MM.1S (cell line): ENCODE results near the gene TRIM7.

ENCODE experiments used
- EZH2 ChIP-seq: fragments of 300-600 bp; sonication (generic); optimal IDR thresholded peaks from 2 replicates; pipeline ENCODE3; 2017; ENCODE audit warnings: low read depth, mild to moderate bottlenecking, antibody characterized with exemption, low read length, mixed read lengths
- EZH2phosphoT487 ChIP-seq: fragments of 300-600 bp; sonication (generic); IDR thresholded peaks from 2 replicates; pipeline ENCODE4 v1.6.1; 2018; ENCODE audit warnings: antibody characterized with exemption, low read length
- TF ChIP-seq, protein P1 (sequence below): fragments of 300-600 bp; sonication (generic); IDR thresholded peaks from 2 replicates; pipeline ENCODE4 v1.5.1; 2016; ENCODE audit warnings: antibody characterized with exemption, low read length, mixed read lengths

DNA sequence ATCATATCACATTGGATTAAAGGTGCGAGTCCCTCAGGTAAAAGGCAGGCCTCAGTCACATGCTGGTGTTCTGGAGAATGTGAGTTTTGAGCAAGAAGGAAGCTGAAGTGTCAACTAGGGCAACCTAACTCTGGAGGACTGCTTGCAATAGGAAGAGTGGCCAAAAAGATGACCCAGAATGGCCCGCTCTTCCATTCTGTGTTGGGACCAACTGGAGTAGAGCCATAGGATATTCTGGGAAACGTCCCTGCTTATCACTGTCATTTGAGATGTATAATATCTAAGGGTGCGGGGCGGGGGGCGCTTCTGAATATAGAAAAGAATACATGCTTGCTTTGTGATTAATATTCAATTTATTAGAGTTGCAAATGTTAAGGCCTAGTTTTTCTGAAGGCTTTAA, 7.1 kb upstream of the TRIM7 start:
- TF ChIP-seq EZH2 (no peak), EZH2phosphoT487 (no peak)
- TF ChIP-seq, protein P1, sequence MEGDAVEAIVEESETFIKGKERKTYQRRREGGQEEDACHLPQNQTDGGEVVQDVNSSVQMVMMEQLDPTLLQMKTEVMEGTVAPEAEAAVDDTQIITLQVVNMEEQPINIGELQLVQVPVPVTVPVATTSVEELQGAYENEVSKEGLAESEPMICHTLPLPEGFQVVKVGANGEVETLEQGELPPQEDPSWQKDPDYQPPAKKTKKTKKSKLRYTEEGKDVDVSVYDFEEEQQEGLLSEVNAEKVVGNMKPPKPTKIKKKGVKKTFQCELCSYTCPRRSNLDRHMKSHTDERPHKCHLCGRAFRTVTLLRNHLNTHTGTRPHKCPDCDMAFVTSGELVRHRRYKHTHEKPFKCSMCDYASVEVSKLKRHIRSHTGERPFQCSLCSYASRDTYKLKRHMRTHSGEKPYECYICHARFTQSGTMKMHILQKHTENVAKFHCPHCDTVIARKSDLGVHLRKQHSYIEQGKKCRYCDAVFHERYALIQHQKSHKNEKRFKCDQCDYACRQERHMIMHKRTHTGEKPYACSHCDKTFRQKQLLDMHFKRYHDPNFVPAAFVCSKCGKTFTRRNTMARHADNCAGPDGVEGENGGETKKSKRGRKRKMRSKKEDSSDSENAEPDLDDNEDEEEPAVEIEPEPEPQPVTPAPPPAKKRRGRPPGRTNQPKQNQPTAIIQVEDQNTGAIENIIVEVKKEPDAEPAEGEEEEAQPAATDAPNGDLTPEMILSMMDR = no peak
